ENCODE measurements around the gene SERP2.

SERP2 gene

GRCh38 chr13:44373601-44374347 is at the start of gene SERP2:
Gene SERP2 (plus strand): TSS chr13:44373824. CDS start chr13:44374026, 202 bp downstream.
- Histone ChIP-seq H3K9me3 (ENCODE audit: control insufficient read depth, insufficient read depth, low read depth, low read length) (no peaks in the 10 kb centered on the region), H3K4me1 (ENCODE audit: control insufficient read depth, insufficient read depth, low read length) (peaks cover 2% of the 10 kb centered on the region), H3K4me3 (ENCODE audit: low read depth, low read length) (peak within 1 kb of the TSS; percentile 37), H3K36me3 (ENCODE audit: control insufficient read depth in 2 of 2, insufficient read depth in 1 of 2, low read length in 2 of 2) (no peaks in the 10 kb centered on the region), H3K27ac (ENCODE audit: extremely low read depth, low read depth, low read length) (peak within 1 kb of the TSS; percentile 66; the same call in 1 of the 2 replicates)
- ChIA-PET CTCF (interaction anchor here (0.6 kb wide), 2 partner anchors 43 to 466 kb away, joined by 3 read pairs; no protein-coding TSS in a partner anchor), POLR2A (interaction anchor here (1.5 kb wide), 1 partner anchor 63 kb away, joined by 5 read pairs; no protein-coding TSS in a partner anchor)
- peak; percentile 20 for TF ChIP-seq YY1 (tag by site-specific recombination; IDR thresholded peaks at IDR 0.05)
- 0 out of 2 replicates have a peak, but pooled peaks have one; percentile 22 for TF ChIP-seq KLF9 (tag by site-specific recombination; IDR thresholded peaks at IDR 0.05; ENCODE audit: low read depth)
- peak; percentile 55; the same call in 1 of the 2 replicates for TF ChIP-seq GLIS1 (tag by site-specific recombination; IDR thresholded peaks at IDR 0.05)
- TF ChIP-seq ZSCAN30 (tag by site-specific recombination; IDR thresholded peaks at IDR 0.05) = 0 out of 2 replicates have a peak, but pooled peaks have one; percentile 68
- peak; percentile 50; the same call in 1 of the 2 replicates for TF ChIP-seq ZIC2 (tag by site-specific recombination; IDR thresholded peaks at IDR 0.05)
- peak; percentile 52 for TF ChIP-seq SP2 (tag by site-specific recombination; IDR thresholded peaks at IDR 0.05)
- TF ChIP-seq ZBTB17 (tag by site-specific recombination; IDR thresholded peaks at IDR 0.05) = peak; percentile 60; the same call in 1 of the 2 replicates
- no peak for TF ChIP-seq ZNF138 (tag by site-specific recombination; IDR thresholded peaks at IDR 0.05; ENCODE audit: borderline replicate concordance)
- no peak for TF ChIP-seq ZSCAN23 (tag by site-specific recombination; IDR thresholded peaks at IDR 0.05)
- no peak for TF ChIP-seq ZNF184 (tag by site-specific recombination; IDR thresholded peaks at IDR 0.05)
- TF ChIP-seq EGR2 (tag by site-specific recombination; IDR thresholded peaks at IDR 0.05; ENCODE audit: low read depth) = 0 out of 2 replicates have a peak, but pooled peaks have one; percentile 10
- no peak for TF ChIP-seq ZNF248 (tag by site-specific recombination; IDR thresholded peaks at IDR 0.05)
- no peak for TF ChIP-seq ZSCAN18 (tag by site-specific recombination; IDR thresholded peaks at IDR 0.05)
- no peak for TF ChIP-seq ZBTB6 (tag by site-specific recombination; IDR thresholded peaks at IDR 0.05)
- TF ChIP-seq ZNF521 (tag by site-specific recombination; IDR thresholded peaks at IDR 0.05) = no peak
- TF ChIP-seq CTCF (tag by site-specific recombination; IDR thresholded peaks at IDR 0.05) = no peak
- TF ChIP-seq GLI2 (tag by site-specific recombination; IDR thresholded peaks at IDR 0.05; ENCODE audit: borderline replicate concordance, low read depth) = no peak
- no peak for TF ChIP-seq ZNF19 (tag by site-specific recombination; IDR thresholded peaks at IDR 0.05; ENCODE audit: low read depth)
- TF ChIP-seq HIC1 (tag by site-specific recombination; IDR thresholded peaks at IDR 0.05) = no peak
- TF ChIP-seq ZNF776 (tag by site-specific recombination; IDR thresholded peaks at IDR 0.05; ENCODE audit: borderline replicate concordance) = no peak
- peak; percentile 80 for TF ChIP-seq ZBTB26 (tag by site-specific recombination; optimal IDR thresholded peaks at IDR 0.05)
- no peak for TF ChIP-seq ZNF645 (tag by site-specific recombination; IDR thresholded peaks at IDR 0.05)
- no peak for TF ChIP-seq ZNF791 (tag by site-specific recombination; IDR thresholded peaks at IDR 0.05)
- TF ChIP-seq ZNF335 (tag by site-specific recombination; conservative IDR thresholded peaks at IDR 0.05) = peak; percentile 59; the same call in 1 of the 2 replicates
- peak; percentile 34; the same call in 1 of the 2 replicates for TF ChIP-seq ZBTB20 (tag by site-specific recombination; IDR thresholded peaks at IDR 0.05)
- 0 out of 2 replicates have a peak, but pooled peaks have one; percentile 70 for TF ChIP-seq ZNF561 (tag by site-specific recombination; IDR thresholded peaks at IDR 0.05; ENCODE audit: borderline replicate concordance)
- TF ChIP-seq ZBTB8A (tag by site-specific recombination; IDR thresholded peaks at IDR 0.05) = peak; percentile 24; the same call in 1 of the 2 replicates

Measured in HEK293 (cell line).